Fibroblast of gingiva (primary cell): ENCODE measurements around the gene GCHFR.

ENCODE experiments used
- DNase-seq: peaks from one replicate; pipeline ENCODE4 v3.0.0-alpha.2; 2011; ENCODE audit warnings: low read depth

GCHFR gene

GRCh38 chr15:40775740-40776536 lies 12.1 kb downstream of the GCHFR start:
- DNase-seq = no peak

DNA sequence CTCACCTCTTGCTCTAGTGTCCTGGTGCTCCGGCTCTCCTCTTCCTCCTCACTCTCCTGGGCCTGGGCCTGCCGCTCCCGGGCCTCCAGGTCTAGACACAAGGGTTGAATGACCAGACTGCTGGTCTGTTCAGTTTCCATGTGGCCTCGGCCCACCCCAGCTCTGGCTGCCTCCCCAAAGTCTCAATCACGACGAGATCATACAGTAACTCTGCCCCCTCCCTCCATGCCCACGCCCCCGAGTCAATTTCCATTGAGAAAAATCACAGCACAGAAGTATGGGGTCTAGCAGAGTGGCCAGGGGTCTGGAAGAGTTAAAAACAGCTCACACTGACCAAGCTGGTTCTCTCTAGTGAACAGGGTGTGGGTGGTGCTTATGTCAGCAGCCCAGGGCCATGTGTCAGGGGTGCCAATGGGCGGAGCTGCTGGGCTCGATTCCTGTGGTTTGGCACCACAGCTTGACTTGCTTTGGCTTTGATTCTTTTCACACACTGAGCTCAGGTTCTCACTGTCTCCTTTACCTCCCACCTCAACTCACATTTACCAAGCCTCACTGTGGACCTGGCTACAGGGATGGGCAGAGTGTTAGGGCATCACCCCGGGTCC lies 12.8 kb downstream of the GCHFR start:
- peak; percentile 77 for DNase-seq

GRCh38 chr15:40782609-40783227 lies 18.9 kb downstream of the GCHFR start:
- no peak for DNase-seq

- no peak for DNase-seq
Observed at GRCh38 chr15:40785164-40785563, 21.3 kb downstream of the GCHFR start.

GRCh38 chr15:40785814-40786213 lies 21.9 kb downstream of the GCHFR start:
- no peak for DNase-seq

DNA sequence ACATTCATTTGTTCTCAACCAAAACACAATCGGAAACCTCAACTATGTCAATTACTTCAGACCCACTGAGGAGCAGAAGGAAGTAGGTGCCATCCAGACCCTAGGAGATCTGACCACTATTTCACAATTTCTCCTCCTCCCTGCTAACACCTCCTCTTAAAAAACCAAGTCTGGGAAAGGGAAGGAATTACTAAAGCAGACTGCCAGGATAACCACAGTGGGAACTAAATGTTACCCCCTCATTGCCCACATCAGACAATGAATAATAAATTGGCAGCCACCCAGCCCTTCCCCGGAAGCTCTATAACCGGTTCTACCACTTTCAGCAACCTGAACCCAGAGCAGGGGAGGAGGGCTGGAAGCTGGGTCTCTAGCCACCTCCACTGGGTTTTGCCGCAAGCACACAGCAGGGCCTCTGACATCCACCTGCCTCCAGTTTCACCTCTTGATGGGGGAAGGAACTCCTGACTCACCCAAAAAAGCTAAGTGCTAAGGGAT lies 23.5 kb downstream of the GCHFR start:
- peak; percentile 77 for DNase-seq

DNA sequence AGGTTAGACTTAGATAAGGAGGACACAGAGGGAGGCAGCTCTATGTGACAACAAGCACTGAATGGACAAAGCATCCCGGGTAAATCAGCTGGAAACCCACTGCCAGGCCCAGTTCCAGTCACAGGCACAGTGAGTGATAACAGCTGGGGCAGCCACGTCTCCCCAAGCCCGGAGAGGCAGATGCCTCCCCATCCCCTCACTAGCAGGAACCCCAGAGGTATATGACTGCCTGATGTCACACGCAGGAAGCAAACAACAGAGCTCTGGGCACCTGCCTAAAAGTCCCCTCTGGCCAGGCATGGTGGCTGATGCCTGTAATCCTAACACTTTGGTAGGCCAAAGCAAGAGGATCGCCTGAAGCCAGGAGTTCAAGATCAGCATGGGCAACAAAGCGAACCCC lies 24.1 kb downstream of the GCHFR start:
- no peak for DNase-seq

DNA sequence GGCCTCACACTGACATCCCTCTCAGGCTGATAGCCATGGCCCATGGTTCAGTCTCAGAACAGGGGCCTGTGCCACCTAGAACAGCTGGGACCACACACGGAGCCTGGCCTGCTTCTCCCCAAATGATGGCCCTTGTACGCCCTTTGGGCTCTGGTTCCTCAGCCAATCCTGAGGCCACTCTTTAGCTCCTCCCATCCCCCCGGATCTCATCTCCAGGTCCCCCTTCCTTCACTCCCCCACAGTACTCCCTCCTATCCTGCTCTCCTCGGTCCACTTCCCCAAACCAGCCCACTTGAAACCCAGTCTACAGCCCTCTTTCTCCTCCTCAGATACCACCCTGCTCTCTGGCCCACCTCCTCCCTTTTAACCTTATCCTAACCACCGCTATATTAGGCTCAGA lies 25.3 kb downstream of the GCHFR start:
- no peak for DNase-seq

- no peak for DNase-seq
Observed at GRCh38 chr15:40789999-40790398, 26.1 kb downstream of the GCHFR start.

- DNase-seq = no peak
Observed at GRCh38 chr15:40790718-40791117, 26.9 kb downstream of the GCHFR start.

GRCh38 chr15:40792394-40792793 lies 28.5 kb downstream of the GCHFR start:
- DNase-seq = no peak

GRCh38 chr15:40793216-40793989 lies 29.5 kb downstream of the GCHFR start:
- DNase-seq = peak; percentile 81

- DNase-seq = no peak
Observed at GRCh38 chr15:40796041-40796440, 32.2 kb downstream of the GCHFR start.

DNA sequence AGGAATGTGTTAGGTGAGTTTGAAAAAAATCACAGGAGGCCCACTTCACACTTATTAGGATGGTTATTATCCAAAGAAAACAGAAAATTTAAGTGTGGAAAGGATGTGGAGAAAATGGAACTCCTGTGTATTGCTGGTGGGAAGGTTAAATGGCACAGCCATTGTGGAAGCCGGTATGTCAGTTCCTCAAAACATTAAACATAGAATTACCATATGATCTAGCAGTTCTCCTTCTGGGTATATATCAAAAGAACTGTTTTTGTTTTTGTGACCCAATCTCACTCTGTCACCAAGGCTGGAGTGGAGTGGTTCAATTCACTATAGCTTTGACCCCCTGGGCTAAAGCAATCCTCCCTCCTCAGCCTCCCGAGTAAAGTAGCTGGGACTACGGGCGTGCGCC lies 32.6 kb downstream of the GCHFR start:
- DNase-seq = no peak

GRCh38 chr15:40799523-40799922 lies 35.7 kb downstream of the GCHFR start:
- no peak for DNase-seq

DNA sequence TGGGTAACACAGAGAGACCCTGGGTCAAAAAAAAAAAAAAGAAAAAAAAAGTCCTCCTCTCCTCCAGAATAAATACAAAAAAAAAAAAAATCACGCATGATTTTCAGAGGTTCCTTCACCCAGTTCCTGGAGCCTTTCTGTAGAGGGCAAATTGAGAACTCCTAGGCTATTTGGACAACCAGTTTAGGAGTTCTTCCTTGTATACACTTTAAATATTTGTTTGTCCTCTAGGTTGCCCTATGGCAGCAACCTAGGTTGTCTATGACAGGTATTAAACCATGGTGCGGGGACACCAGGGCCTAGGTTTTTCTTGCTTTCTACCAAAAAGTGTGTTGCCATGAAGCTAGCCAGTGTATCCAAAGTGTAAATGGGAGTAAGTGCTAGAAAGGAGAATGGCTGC lies 39.2 kb downstream of the GCHFR start:
- DNase-seq = no peak

- no peak for DNase-seq
Observed at GRCh38 chr15:40803688-40804087, 39.8 kb downstream of the GCHFR start.

DNA sequence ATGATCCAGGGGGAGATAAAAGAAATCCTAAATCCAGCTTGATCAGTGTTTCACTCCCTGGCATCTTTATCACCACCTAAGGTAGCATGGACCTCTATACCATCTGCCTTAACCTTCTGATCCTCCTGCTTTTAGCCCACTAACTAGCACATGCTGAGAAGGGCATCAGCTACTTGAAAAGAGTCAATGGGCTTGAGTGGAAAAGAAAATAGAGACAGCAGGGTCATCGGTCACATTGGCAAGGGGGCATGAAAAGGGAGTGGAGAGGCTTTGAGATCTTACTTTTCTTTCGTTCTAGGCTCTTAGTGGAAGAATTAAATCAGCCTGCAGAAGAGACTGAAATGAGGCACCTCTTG lies 42.8 kb downstream of the GCHFR start:
- no peak for DNase-seq

- peak; percentile 98 for DNase-seq
Observed at GRCh38 chr15:40807028-40807887, 43.4 kb downstream of the GCHFR start, which contains the start of the genes DNAJC17 and ZFYVE19. DNAJC17 (minus strand) TSS chr15:40807473; CDS start chr15:40807446, 27 bp downstream. ZFYVE19 (plus strand) TSS chr15:40807089; CDS start chr15:40807590, 501 bp downstream.

DNA sequence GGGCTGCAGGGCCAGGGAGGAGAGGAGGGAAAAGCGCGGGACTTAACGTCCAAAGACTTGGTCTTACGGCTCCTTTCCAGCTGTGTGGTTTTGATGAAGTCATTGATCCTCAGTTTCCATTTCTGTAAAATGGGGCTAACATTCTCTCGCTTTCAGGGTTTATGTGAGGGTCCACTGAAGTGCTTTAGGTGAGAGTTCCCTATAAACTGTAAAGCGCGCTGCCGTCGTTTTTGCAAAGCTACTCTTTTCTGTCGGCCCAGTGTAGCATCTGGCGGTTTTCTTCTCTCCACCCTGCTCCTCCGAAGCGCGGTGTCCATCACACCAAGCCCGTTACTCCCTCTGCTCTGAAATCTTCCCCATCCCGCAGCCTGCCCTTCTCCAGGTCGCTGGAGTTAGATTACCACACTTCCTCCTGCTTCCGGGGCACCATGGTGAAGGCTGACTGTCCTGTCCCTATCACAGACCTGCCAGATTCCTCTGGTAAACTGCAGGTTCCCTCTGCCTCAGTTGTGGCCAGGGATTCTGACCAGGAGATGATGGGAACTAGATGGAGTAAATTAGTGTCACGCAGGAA lies 44.1 kb downstream of the GCHFR start:
- DNase-seq = no peak
